ENCODE measurements around the gene RHOBTB3.

DNA sequence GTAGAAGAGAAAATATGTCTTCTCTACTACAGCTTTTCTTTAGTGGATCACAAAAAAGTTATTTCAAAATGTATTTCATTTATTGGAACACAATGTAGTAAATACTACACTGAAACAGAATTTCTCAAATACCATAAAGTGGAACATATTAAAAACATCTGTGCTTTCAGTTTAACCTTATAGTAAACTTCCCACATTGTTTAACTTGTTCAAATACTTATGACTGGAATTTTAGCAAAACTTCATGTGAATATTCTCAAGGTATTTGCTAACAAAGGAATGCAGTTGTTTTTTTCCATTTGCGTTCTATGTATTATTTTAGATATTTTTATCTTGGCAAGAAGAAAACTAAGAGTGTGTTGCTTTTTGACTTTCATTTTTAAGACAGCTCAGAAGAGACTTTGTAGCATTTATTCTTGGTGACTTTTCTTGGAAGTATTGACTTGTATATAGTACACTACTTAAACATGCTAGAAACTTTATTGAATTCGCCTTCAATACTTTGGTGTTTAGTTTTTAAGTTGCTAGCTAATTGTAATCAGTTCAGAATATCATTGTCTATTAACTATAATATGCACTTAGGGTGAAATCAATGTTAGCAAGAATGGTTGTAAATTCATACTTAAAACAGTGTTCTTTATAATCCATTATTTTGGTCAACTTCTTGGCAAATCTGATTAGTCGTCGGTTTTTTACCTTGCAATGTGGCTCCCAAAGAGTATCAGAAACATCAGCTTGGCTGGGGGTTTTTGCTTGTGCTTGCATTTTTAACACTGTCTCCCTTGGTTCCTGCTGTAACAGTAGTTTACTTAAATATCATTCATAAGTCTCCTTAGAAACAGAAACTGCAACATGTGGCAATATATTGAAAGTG is 5.0 kb upstream of the RHOBTB3 start:
- TF ChIP-seq, protein P1, sequence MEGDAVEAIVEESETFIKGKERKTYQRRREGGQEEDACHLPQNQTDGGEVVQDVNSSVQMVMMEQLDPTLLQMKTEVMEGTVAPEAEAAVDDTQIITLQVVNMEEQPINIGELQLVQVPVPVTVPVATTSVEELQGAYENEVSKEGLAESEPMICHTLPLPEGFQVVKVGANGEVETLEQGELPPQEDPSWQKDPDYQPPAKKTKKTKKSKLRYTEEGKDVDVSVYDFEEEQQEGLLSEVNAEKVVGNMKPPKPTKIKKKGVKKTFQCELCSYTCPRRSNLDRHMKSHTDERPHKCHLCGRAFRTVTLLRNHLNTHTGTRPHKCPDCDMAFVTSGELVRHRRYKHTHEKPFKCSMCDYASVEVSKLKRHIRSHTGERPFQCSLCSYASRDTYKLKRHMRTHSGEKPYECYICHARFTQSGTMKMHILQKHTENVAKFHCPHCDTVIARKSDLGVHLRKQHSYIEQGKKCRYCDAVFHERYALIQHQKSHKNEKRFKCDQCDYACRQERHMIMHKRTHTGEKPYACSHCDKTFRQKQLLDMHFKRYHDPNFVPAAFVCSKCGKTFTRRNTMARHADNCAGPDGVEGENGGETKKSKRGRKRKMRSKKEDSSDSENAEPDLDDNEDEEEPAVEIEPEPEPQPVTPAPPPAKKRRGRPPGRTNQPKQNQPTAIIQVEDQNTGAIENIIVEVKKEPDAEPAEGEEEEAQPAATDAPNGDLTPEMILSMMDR (IDR thresholded peaks at IDR 0.05), result no peak
- TF ChIP-seq POLR2A (IDR thresholded peaks at IDR 0.05), result no peak
